ENCODE data around the gene DNM1L. TPM values are rescaled to one million over a fixed set of nuclear protein-coding genes. Genes with fewer than 3 reads are reported as not detected.

The DNM1L gene
- total RNA-seq, 1 experiment from 2014 or later, result 79.8 TPM

DNA sequence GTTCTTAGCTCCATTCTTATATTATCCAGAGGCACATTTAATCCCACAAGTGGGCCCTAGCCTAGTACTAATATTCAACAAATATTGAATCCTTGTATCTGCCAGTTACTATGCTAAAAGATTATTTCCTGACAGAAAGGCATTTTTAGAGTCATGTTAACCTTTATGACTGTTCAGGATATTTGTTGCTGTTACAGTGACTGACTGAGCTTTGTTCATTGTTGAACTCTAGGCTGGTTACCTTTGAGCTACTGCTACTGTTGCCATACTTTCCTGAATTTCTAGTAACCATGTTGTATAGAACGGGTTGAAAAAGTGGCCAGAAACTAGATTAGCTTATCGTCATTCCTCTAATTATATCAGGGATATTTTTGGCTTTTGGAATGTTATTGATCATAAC is 29.8 kb downstream of the DNM1L start:
- Histone ChIP-seq H4K91ac (ENCODE audit: insufficient read length, low read depth, low read length) (no peak overlapping the region), H4K8ac (replicated peaks; ENCODE audit: insufficient read length, low read depth, low read length) (no peak overlapping the region), H4K5ac (ENCODE audit: insufficient read length, low read depth, low read length) (no peak overlapping the region), H2BK5ac (ENCODE audit: insufficient read length, low read length) (no peak overlapping the region), H3K4me2 (ENCODE audit: insufficient read depth, insufficient read length, low read length) (no peak overlapping the region), H3K18ac (ENCODE audit: insufficient read length, low read depth, low read length) (no peak overlapping the region), H3K4me1 (ENCODE audit: insufficient read depth, low read length) (no peaks in the 10 kb centered on the region), H3K79me2 (ENCODE audit: insufficient read depth, low read length) (no peaks in the 10 kb centered on the region), H2BK15ac (ENCODE audit: low read depth, low read length) (no peak overlapping the region), H2BK12ac (ENCODE audit: insufficient read length, low read depth, low read length) (no peak overlapping the region), H3K23ac (ENCODE audit: insufficient read length, low read depth, low read length) (no peak overlapping the region), H3K9me3 (ENCODE audit: control insufficient read depth, low read depth, low read length) (no peaks in the 10 kb centered on the region), H3K56ac (ENCODE audit: insufficient read length, low read depth, low read length) (no peak overlapping the region), H3T11ph (ENCODE audit: low read length) (no peak overlapping the region), H3K79me1 (ENCODE audit: insufficient read depth, low read depth, low read length, poor library complexity, severe bottlenecking) (no peaks in the 10 kb centered on the region), H3K9ac (ENCODE audit: extremely low read depth, insufficient read length, low read length) (no peak overlapping the region), H2BK120ac (ENCODE audit: low read depth, low read length, poor library complexity, severe bottlenecking) (no peak overlapping the region), H3K14ac (ENCODE audit: insufficient read depth, low read length) (no peak overlapping the region), H3K4ac (ENCODE audit: low read depth, low read length) (no peak overlapping the region), H3K27me3 (ENCODE audit: insufficient read depth, low read length) (no peaks in the 10 kb centered on the region), H2BK20ac (ENCODE audit: low read depth, low read length, poor library complexity, severe bottlenecking) (no peak overlapping the region), H2AK5ac (ENCODE audit: insufficient read length, low read length) (no peak overlapping the region), H4K20me1 (ENCODE audit: control insufficient read depth, insufficient read depth, insufficient read length) (no peaks in the 10 kb centered on the region), H3K23me2 (ENCODE audit: insufficient read length, low read depth, low read length, poor library complexity, severe bottlenecking) (no peaks in the 10 kb centered on the region), H3K27ac (ENCODE audit: insufficient read length, low read depth, low read length) (no peak overlapping the region), H2AFZ (ENCODE audit: low read length) (no peak overlapping the region)
- Mint-ChIP-seq H3K27me3 (ENCODE audit: low read depth) (no peaks in the 10 kb centered on the region), H3K27ac (no peak overlapping the region), H3K9me3 (no peaks in the 10 kb centered on the region), H3K4me3 (no peak overlapping the region), H3K4me1 (no peaks in the 10 kb centered on the region), H3K36me3 (ENCODE audit: insufficient read depth in 1 of 3, low read depth in 3 of 3) (peaks cover 2 to 25% (median 20%) of the 10 kb centered on the region in 3 experiments; a peak in 5 of 7 replicates)
- TF ChIP-seq, protein P1, sequence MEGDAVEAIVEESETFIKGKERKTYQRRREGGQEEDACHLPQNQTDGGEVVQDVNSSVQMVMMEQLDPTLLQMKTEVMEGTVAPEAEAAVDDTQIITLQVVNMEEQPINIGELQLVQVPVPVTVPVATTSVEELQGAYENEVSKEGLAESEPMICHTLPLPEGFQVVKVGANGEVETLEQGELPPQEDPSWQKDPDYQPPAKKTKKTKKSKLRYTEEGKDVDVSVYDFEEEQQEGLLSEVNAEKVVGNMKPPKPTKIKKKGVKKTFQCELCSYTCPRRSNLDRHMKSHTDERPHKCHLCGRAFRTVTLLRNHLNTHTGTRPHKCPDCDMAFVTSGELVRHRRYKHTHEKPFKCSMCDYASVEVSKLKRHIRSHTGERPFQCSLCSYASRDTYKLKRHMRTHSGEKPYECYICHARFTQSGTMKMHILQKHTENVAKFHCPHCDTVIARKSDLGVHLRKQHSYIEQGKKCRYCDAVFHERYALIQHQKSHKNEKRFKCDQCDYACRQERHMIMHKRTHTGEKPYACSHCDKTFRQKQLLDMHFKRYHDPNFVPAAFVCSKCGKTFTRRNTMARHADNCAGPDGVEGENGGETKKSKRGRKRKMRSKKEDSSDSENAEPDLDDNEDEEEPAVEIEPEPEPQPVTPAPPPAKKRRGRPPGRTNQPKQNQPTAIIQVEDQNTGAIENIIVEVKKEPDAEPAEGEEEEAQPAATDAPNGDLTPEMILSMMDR (conservative IDR thresholded peaks at IDR 0.05), result no peak
- WGBS (ENCODE audit: extremely low coverage, insufficient read length, low lambda C conversion rate), result no CpG with 5 or more reads among the region's 2 CpGs
- no peak for DNase-seq

Data from H9 (cell line).